HG03378 (cell line): ENCODE data around the gene CCHCR1.

Source experiments
- ATAC-seq: cut with Tn5 transposase; IDR thresholded peaks from one replicate; pipeline ENCODE4 v1.9.1; 2021; ENCODE audit warnings: mild to moderate bottlenecking, moderate library complexity; ENCODE audit not compliant: unreplicated experiment

CCHCR1 gene

DNA sequence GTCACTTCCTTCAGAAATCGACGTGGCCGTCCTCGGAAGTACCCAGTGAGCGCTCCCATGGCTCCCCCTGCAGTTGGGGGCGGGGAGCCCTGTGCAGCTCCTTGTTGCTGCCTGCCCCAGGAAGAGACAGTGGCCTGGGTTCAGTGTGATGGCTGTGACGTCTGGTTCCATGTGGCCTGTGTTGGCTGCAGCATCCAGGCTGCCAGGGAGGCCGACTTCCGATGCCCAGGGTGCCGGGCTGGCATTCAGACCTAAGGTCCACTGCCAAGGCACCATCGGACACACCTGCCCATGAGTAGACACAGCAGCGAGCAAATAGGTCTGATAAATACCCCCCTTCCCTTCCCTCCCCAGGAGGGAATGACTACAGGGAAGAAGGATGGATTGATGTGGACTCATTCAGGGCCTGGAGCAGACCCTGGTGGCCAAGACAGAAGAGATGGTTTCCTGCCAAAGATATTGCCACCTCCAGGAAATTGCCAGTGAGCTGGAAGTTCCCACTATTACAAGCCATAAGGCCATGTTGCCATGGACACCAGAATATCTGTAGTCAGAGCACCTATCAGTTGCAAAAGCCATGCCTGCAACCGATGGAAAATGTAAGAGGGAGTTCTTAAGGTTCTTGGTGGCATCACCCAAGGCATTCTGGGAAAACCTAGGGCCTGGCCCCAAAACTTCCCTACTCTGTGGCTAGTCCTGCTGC is 5.0 kb upstream of the CCHCR1 start:
- ATAC-seq = no peak

- ATAC-seq = no peak
Observed at GRCh38 chr6:31161216-31162126, 3.9 kb upstream of the CCHCR1 start.

GRCh38 chr6:31158863-31159855 is 1.6 kb upstream of the CCHCR1 start:
- peak; percentile 3 for ATAC-seq

DNA sequence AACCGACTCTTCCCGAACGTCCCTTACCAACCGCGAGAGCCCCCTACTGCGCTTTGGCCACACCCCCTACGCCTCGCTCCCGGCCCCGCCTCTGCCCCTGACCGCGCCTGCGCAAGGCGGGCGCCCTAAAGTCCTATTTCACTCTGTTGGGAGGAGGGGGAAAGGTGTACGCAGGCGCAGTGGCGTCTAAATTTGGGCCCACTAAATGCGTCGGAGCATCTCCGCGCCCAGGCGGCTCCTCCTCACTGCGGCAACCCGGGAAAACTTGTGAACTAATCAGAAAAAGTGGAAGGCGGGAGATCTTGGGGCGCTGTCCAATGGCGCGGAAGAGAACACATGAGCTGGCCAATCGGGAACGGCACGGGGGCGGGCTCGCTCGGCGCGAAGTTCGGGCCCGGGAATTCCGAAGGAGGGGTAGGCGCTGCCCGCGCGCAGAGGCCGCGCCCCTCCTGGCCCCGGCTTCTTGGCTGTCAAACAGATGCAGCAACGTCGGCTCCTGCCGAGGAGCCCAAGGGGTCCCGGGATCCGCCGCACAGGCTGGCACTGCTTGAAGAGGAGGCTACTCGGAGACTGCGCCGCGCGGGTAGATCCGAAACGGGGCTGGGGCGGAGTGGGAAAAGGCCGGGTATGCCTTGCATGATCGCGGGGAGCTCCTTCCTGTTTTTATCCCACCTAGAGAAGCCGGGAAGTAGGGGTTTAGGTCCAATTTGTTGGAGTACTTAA is 699 bp upstream of the CCHCR1 start, which contains the start of gene TCF19:
Gene TCF19 (plus strand): TSS at position 450 of the 723 bp plus-strand sequence. CDS start 881 bp downstream, outside the sequence.
- ATAC-seq = peak; percentile 78

GRCh38 chr6:31156641-31157040 is 961 bp downstream of the CCHCR1 start:
- ATAC-seq = no peak

DNA sequence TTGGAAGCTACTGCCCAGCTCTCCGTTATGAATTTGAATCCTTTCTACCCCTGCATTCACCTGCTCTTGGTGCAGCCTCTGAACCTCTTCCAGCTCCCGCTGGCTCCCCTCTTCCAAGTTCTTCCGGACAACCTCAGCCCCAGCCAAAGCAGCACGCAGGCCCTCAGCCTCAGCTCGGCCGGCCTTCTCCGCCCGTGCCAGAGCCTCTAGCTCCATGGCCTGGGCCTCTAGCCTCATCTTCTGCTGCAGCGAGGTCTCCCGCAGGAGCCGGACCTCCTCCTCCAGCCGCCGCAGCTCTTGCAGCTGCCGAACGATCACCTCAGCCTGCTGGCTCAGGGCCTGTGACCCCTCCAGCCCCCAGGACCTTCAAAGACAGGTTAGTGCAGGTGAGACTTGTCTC is 3.2 kb downstream of the CCHCR1 start:
- no peak for ATAC-seq

DNA sequence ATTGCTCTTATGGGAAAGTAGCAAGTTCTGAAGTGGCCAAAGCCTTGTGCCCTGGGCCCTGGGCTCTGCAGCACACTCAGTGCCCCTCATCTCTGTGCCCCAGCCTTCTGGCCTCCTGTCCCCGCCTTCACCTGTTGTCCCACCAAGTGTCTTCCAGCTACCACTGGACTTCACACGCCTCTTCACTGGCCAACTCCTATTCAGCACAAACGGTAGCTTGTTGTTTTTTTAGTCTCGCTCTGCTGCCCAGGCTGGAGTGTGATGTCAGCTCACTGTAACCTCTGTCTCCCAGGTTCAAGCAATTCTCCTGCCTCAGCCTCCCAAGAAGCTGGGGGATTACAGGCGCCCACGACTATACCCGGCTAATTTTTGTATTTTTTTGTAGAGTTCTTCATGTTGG is 4.8 kb downstream of the CCHCR1 start:
- no peak for ATAC-seq

GRCh38 chr6:31149827-31150447 is 7.7 kb downstream of the CCHCR1 start:
- ATAC-seq = no peak

DNA sequence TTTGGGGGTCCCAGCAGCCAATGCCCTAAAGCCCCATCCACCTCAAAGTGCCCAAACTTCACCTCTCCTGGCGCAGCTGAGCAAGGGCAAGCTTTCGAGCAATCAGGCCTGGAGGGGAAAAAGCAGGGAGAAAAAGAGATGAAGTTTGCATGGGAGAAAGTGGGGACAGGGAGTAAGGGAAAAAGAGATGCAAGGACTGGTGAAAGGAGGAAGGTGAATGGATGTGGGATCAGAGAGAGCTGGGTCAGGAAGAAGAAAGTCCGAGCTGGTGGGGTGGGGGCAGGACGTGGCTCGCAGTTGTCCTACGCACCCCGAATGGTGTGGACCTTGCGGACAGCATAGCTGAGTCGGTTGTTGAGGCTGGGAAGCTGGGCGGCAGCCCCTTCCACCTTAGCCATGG is 12.2 kb downstream of the CCHCR1 start:
- no peak for ATAC-seq

GRCh38 chr6:31144970-31145340 is 12.6 kb downstream of the CCHCR1 start:
- no peak for ATAC-seq

GRCh38 chr6:31144296-31144969 is 13.2 kb downstream of the CCHCR1 start:
- ATAC-seq = no peak

DNA sequence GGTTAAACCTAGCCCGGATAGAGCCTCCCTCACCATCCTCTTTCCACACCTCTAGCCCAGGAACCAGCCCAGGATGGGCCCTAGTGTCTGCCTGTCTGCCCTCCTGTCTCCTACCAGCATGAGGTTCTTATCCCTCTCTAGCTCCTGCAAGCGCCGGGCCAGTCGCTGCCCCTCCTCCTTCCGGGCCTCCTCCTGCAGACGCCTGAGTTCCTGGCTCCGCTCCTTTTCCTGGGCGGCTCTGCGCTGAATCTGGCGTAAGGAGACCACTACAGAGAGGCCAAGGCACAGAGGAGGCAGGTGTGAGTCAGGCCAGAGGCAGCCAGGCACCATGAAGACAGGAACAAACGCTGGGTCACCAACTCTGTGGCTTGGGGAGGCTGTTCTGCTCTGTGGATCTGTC is 14.5 kb downstream of the CCHCR1 start:
- ATAC-seq = no peak

DNA sequence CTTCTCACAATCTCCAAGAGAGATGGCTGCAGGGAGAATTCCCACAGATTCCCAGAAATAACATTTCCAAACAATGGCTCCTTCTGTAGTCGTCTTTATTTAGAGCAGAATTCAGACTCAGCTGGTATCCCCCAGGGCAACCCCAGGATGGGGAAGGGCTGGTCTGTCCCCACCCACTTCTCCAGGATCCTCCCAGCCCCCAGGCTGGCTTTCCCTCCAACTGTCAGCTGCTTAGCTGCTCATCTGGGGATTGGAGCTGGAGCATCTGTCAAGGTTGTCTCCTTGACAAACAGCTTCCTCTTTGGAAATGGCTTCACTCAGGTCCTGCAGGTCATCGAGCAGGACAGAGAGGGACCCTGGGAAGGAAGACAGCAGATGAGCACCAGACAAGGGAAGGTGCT is 15.2 kb downstream of the CCHCR1 start:
- no peak for ATAC-seq

DNA sequence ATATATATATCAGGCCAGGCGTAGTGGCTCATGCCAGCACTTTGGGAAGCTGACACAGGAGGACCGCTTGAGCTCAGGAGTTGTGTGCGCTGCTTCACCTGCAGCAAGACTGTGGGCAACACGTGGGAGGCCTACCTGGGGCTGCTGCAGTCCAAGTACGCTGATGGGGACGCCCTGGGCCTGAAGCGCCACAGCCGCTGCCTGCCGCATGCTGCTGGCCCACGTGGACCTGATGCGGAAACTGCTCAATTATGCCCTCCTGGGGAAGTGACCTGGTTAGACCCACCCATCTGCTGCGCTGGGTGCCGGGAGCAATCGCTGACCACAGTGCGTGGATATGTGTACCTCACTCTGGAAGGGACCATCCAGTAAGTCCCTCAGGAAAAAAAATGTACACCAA is 17.0 kb downstream of the CCHCR1 start:
- ATAC-seq = no peak

DNA sequence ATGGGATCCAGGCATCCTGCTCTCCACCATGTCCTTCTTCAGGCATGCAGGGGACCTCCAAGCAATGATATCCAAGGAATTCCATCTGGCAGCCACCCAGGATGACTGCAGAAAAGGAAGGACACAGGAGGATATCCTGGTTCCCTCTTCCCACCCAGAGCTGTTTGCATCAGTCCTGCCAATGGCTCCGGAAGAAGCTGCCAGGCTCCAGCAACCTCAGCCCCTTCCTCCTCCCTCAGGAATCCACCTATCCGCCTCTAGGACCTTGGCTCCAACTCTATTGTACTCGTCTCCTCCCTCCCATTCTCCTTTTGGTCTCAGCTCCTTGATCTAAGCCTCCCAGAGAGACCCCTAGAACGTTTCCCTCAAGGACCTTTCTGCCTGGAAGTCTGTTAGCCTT is 18.0 kb downstream of the CCHCR1 start:
- no peak for ATAC-seq

- no peak for ATAC-seq
Observed at GRCh38 chr6:31138982-31139381, 18.6 kb downstream of the CCHCR1 start, which contains the start of gene PSORS1C2. Gene PSORS1C2 (minus strand): TSS chr6:31139066. CDS start chr6:31139026, 40 bp downstream.

DNA sequence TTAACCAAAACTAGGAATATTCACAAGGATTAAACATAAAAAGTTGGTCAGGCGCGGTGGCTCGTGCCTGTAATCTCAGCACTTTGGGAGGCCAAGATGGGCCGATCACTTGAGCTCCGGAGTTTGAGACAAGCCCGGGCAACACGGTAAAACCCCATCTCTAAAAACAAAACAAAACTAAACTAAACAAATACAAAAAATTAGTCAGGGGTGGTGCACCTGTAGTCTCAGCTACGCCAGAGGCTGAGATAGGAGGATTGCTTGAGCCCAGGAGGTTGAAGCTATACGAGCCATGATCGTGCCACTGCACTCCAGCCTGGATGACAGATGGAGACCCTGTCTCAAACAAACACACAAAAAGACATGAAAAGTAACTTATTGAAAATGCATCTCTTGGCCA is 21.9 kb downstream of the CCHCR1 start:
- ATAC-seq = no peak

GRCh38 chr6:31132806-31133205 is 24.8 kb downstream of the CCHCR1 start:
- no peak for ATAC-seq

GRCh38 chr6:31131595-31131994 is 26.0 kb downstream of the CCHCR1 start:
- no peak for ATAC-seq
